ENCODE measurements around the gene KNDC1. TPM values are rescaled to one million over a fixed set of nuclear protein-coding genes. Genes with fewer than 3 reads are reported as not detected.

KNDC1 gene
- total RNA-seq, 1 experiment from 2014 or later: 15.7 TPM

DNA sequence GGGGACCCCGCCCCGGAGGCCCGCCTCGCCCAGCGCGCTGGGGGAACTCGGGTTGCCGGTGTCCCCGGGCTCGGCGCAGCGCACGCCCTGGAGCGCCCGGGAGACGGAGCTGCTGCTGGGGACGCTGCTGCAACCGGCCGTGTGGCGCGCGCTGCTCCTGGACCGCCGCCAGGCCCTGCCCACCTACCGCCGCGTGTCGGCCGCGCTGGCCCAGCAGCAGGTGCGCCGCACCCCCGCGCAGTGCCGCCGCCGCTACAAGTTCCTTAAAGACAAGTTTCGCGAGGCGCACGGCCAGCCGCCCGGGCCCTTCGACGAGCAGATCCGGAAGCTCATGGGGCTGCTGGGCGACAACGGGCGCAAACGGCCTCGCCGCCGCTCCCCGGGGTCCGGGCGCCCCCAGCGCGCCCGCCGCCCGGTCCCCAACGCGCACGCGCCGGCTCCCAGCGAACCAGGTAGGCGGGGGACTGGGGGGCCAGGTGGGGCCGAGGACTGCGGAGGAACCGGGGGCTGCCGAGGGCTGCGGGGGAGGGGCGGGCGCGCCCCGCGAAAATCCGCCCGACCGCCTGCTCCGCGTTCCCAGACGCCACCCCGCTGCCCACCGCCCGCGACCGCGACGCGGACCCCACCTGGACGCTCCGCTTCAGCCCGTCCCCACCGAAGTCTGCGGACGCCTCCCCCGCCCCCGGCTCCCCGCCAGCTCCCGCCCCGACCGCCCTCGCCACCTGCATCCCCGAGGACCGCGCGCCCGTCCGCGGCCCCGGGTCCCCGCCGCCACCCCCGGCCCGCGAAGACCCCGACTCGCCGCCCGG lies 70.6 kb downstream of the KNDC1 start:
- DNase-seq: peak; percentile 62

More for the DNA sequence above, 70.6 kb downstream of the KNDC1 start:
- no peak overlapping the region for H3K27ac Mint-ChIP-seq
- H3K9me3 ChIP-seq (ENCODE audit: control insufficient read depth, low read depth, low read length): no peaks in the 10 kb centered on the region
- H4K20me1 ChIP-seq (ENCODE audit: control insufficient read depth, insufficient read depth, insufficient read length): no peaks in the 10 kb centered on the region
- no peak overlapping the region for H4K91ac ChIP-seq (ENCODE audit: insufficient read length, low read depth, low read length)
- H3K4me1 ChIP-seq (ENCODE audit: insufficient read depth, low read length): no peaks in the 10 kb centered on the region; the same call in 1 of the 2 replicates
- peaks cover 0 to 8% of the 10 kb centered on the region in 2 experiments; a peak in 3 of 5 replicates for H3K9me3 Mint-ChIP-seq
- H3K9ac ChIP-seq (ENCODE audit: extremely low read depth, insufficient read length, low read length): no peak overlapping the region
- peak overlapping the region; percentile 20 for H3K4me2 ChIP-seq (ENCODE audit: insufficient read depth, insufficient read length, low read length)
- H2AK5ac ChIP-seq (ENCODE audit: insufficient read length, low read length): no peak overlapping the region
- H3K27me3 Mint-ChIP-seq (ENCODE audit: low read depth): peaks cover 76% of the 10 kb centered on the region
- H3K18ac ChIP-seq (ENCODE audit: insufficient read length, low read depth, low read length): no peak overlapping the region
- TF ChIP-seq, protein P1, sequence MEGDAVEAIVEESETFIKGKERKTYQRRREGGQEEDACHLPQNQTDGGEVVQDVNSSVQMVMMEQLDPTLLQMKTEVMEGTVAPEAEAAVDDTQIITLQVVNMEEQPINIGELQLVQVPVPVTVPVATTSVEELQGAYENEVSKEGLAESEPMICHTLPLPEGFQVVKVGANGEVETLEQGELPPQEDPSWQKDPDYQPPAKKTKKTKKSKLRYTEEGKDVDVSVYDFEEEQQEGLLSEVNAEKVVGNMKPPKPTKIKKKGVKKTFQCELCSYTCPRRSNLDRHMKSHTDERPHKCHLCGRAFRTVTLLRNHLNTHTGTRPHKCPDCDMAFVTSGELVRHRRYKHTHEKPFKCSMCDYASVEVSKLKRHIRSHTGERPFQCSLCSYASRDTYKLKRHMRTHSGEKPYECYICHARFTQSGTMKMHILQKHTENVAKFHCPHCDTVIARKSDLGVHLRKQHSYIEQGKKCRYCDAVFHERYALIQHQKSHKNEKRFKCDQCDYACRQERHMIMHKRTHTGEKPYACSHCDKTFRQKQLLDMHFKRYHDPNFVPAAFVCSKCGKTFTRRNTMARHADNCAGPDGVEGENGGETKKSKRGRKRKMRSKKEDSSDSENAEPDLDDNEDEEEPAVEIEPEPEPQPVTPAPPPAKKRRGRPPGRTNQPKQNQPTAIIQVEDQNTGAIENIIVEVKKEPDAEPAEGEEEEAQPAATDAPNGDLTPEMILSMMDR (conservative IDR thresholded peaks at IDR 0.05): no peak
- H2AFZ ChIP-seq (ENCODE audit: low read length): no peak overlapping the region
- no CpG with 5 or more reads among the region's 122 CpGs for WGBS (ENCODE audit: extremely low coverage, insufficient read length, low lambda C conversion rate)
- no peak overlapping the region for H2BK15ac ChIP-seq (ENCODE audit: low read depth, low read length)
- H3K79me2 ChIP-seq (ENCODE audit: insufficient read depth, low read length): no peaks in the 10 kb centered on the region
- H3K56ac ChIP-seq (ENCODE audit: insufficient read length, low read depth, low read length): no peak overlapping the region
- H3K36me3 Mint-ChIP-seq (ENCODE audit: insufficient read depth in 1 of 3, low read depth in 3 of 3): peaks cover 0 to 5% (median 0%) of the 10 kb centered on the region in 3 experiments; a peak in 4 of 7 replicates
- H2BK12ac ChIP-seq (ENCODE audit: insufficient read length, low read depth, low read length): no peak overlapping the region
- H3K4me3 Mint-ChIP-seq: peak overlapping the region; percentile 72 to 77
- H3K23me2 ChIP-seq (ENCODE audit: insufficient read length, low read depth, low read length, poor library complexity, severe bottlenecking): no peaks in the 10 kb centered on the region
- H3K14ac ChIP-seq (ENCODE audit: insufficient read depth, low read length): no peak overlapping the region
- H2BK120ac ChIP-seq (ENCODE audit: low read depth, low read length, poor library complexity, severe bottlenecking): no peak overlapping the region
- H3K4ac ChIP-seq (ENCODE audit: low read depth, low read length): no peak overlapping the region
- no peak overlapping the region for H2BK5ac ChIP-seq (ENCODE audit: insufficient read length, low read length)
- H4K8ac ChIP-seq (replicated peaks; ENCODE audit: insufficient read length, low read depth, low read length): no peak overlapping the region
- H2BK20ac ChIP-seq (ENCODE audit: low read depth, low read length, poor library complexity, severe bottlenecking): no peak overlapping the region
- no peak overlapping the region for H4K5ac ChIP-seq (ENCODE audit: insufficient read length, low read depth, low read length)
- no peak overlapping the region for H3T11ph ChIP-seq (ENCODE audit: low read length)
- H3K79me1 ChIP-seq (ENCODE audit: insufficient read depth, low read depth, low read length, poor library complexity, severe bottlenecking): no peaks in the 10 kb centered on the region
- peaks cover 6% of the 10 kb centered on the region; the same call in 1 of the 2 replicates for H3K27me3 ChIP-seq (ENCODE audit: insufficient read depth, low read length)
- no peak overlapping the region for H3K23ac ChIP-seq (ENCODE audit: insufficient read length, low read depth, low read length)
- peaks cover 29 to 30% of the 10 kb centered on the region in 2 experiments for H3K4me1 Mint-ChIP-seq
- H3K27ac ChIP-seq (ENCODE audit: insufficient read length, low read depth, low read length): no peak overlapping the region

Data from H9 (cell line).